Breast epithelium (tissue), 4 donors: ENCODE data around the gene BLZF1. TPM values are rescaled to one million over a fixed set of nuclear protein-coding genes. Genes with fewer than 3 reads are reported as not detected.

ENCODE experiments used
- DNase-seq, 2 donors: peaks; one replicate each; pipeline ENCODE4 v3.0.0-alpha.2; 2019; ENCODE audit warnings: low spot score in 2 of 2
- H3K27ac ChIP-seq, 2 donors: fragments of 200-600 bp; sonication (generic) in 1 of 2; one replicate each; pipeline ENCODE4 v1.5.1; 2016 to 2019; ENCODE audit warnings: mild to moderate bottlenecking in 1 of 2
- H3K27me3 ChIP-seq, 2 donors: fragments of 200-600 bp; sonication (generic) in 1 of 2; one replicate each; pipeline versions ENCODE4 v1.5.1 to v1.6.0; 2017 to 2019; ENCODE audit warnings: control low read depth in 1 of 2, mild to moderate bottlenecking in 1 of 2
- H3K36me3 ChIP-seq: fragments of 200-600 bp; one replicate; pipeline ENCODE4 v1.5.1; 2019
- H3K4me1 ChIP-seq, 2 donors: fragments of 200-600 bp; sonication (generic); one replicate each; pipeline ENCODE4 v1.5.1; 2016 to 2019; ENCODE audit warnings: control low read depth in 1 of 2
- H3K4me3 ChIP-seq, 3 donors: fragments of 200-600 bp; sonication (generic); 1 replicate in 2 of 3; 2 replicates in 1 of 3; pipeline ENCODE4 v1.5.1; 2016 to 2019; ENCODE audit warnings: mild to moderate bottlenecking in 3 of 3, moderate library complexity in 2 of 3
- H3K9me3 ChIP-seq, 2 donors: fragments of 200-600 bp; sonication (generic) in 1 of 2; one replicate each; pipeline ENCODE4 v1.5.1; 2016 to 2019; ENCODE audit warnings: control low read depth in 1 of 2
- POLR2A ChIP-seq: fragments of 450-650 bp; IDR thresholded peaks from one replicate; pipeline ENCODE4 v1.6.1; 2016; ENCODE audit warnings: antibody characterized with exemption, mild to moderate bottlenecking, moderate library complexity
- POLR2AphosphoS5 ChIP-seq, 3 donors: sonication (generic); formaldehyde crosslinking; IDR thresholded peaks; one replicate each; pipeline ENCODE4 v1.6.1; 2017; ENCODE audit warnings: antibody characterized with exemption in 3 of 3
- intact Hi-C: fragments of 100-400 bp; cut with DNase I; formaldehyde crosslinking; loops from one replicate; pipeline ENCODE4 v1.15.1; 2023; ENCODE audit warnings: low total_unique reads
- total RNA-seq, 3 donors: library from RNA; depleted of rRNA; stranded (reverse); fragments of >200 nt; gene quantifications; one replicate each; pipeline ENCODE4 v1.1.0, GENCODE V29; 2016
- TF ChIP-seq, protein P1 (sequence below), 3 donors: fragments of 450-650 bp; IDR thresholded peaks; one replicate each; pipeline ENCODE4 v1.5.1; 2016 to 2017; ENCODE audit warnings: antibody characterized with exemption in 3 of 3, mild to moderate bottlenecking in 3 of 3, moderate library complexity in 3 of 3

Gene BLZF1
- total RNA-seq, 3 donors from 2014 or later = 22.0 to 34.8 (median 27.7) TPM

DNA sequence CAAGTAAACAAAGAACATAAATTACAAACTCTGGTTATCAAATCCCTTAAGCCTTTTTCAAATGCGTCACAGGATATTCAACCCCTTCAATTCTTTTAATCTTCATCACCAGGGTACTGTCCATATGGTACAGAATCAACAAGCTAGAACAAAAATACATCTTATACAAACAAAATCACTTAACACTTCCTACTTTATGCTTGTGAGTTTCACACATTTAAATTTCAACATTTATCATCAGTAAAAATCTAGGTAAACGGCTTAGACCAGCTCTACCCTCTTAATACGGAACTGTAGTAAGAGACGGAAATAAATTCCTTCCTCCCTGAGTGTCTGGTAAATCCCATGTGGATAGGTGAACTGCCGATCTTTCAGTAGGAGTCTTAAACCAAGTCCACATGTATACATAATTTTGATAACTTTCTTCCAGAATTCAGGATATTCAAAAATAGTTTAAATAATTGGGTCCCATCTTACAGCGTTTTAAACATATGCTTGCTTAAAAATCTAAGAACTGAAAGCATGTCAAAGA is 58.2 kb downstream of the BLZF1 start:
- no peak for DNase-seq
- peak overlapping the region in 1 of 3 donors; percentile 45 for H3K4me3 ChIP-seq
- intact Hi-C loops = no loop called here
- TF ChIP-seq, protein P1, sequence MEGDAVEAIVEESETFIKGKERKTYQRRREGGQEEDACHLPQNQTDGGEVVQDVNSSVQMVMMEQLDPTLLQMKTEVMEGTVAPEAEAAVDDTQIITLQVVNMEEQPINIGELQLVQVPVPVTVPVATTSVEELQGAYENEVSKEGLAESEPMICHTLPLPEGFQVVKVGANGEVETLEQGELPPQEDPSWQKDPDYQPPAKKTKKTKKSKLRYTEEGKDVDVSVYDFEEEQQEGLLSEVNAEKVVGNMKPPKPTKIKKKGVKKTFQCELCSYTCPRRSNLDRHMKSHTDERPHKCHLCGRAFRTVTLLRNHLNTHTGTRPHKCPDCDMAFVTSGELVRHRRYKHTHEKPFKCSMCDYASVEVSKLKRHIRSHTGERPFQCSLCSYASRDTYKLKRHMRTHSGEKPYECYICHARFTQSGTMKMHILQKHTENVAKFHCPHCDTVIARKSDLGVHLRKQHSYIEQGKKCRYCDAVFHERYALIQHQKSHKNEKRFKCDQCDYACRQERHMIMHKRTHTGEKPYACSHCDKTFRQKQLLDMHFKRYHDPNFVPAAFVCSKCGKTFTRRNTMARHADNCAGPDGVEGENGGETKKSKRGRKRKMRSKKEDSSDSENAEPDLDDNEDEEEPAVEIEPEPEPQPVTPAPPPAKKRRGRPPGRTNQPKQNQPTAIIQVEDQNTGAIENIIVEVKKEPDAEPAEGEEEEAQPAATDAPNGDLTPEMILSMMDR (IDR thresholded peaks at IDR 0.05) = no peak
- TF ChIP-seq POLR2A (no peak), POLR2AphosphoS5 (IDR thresholded peaks at IDR 0.05) (no peak)
- H3K4me1 ChIP-seq = no peaks in the 10 kb centered on the region
- peaks cover 0 to 5% of the 10 kb centered on the region in 2 donors for H3K27me3 ChIP-seq
- no peaks in the 10 kb centered on the region for H3K9me3 ChIP-seq
- H3K27ac ChIP-seq = no peak overlapping the region
- H3K36me3 ChIP-seq = no peaks in the 10 kb centered on the region

DNA sequence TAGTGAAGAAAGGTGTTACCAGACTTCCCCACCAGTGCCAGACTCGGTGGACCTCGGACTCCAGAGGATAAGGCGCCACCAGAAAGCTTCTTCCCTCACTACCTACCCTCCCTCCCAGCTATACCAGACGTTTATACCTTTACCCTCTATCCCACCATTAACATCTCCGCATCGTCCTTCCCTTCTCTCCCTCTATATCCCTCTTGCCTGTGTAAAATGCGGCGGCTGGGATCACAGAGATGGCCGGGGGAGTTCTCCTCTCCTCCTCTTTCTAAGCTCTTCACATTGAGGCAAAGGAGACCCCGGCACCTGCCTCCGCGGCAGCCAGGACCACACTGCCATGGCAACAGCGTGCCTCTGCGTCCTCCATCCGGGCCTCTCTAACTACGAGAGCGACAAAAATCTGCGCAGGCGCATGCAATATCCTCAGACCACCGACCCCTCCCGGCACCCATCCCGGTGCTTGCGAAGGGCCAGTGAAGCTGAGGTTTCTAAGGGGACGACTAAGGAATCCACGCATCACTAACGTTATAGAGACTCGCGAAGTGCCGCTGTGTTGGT is 59.2 kb downstream of the BLZF1 start, which contains the start of gene CCDC181:
Gene CCDC181, minus strand, starts transcription at position 394 of the 561 bp plus-strand sequence. CDS start 2,547 bp downstream, outside the sequence.
- Histone ChIP-seq H3K4me1 (no peaks in the 10 kb centered on the region), H3K27ac (no peak within 1 kb of the TSS), H3K27me3 (peaks cover 0 to 5% of the 10 kb centered on the region in 2 donors), H3K4me3 (peak within 1 kb of the TSS; percentile 17 to 61 (median 45)), H3K9me3 (peaks cover 0 to under 1% of the 10 kb centered on the region in 2 donors), H3K36me3 (no peaks in the 10 kb centered on the region)
- DNase-seq = no peak
- TF ChIP-seq POLR2AphosphoS5 (IDR thresholded peaks at IDR 0.05) = no peak
- TF ChIP-seq, protein P1 (IDR thresholded peaks at IDR 0.05) = no peak
- TF ChIP-seq POLR2A = no peak
- intact Hi-C loops = no loop called here

Other genes starting within 250 kb of the BLZF1 start
- 10 to 100 TPM; 13.0 to 22.8 (median 16.7) TPM for gene NME7, start 398 bp upstream of the BLZF1 start, total RNA-seq
- gene CCDC181, start 59.3 kb downstream of the BLZF1 start, total RNA-seq = under 1 TPM in 2 of 3 donors, not detected in 1; 0.66 to 0.73 TPM
- gene SLC19A2, start 117.7 kb downstream of the BLZF1 start, total RNA-seq = 10 to 100 TPM; 34.7 to 71.8 (median 64.2) TPM
- 1 to 10 TPM in 2 of 3 donors, under 1 TPM in 1; 0.44 to 7.4 (median 1.3) TPM for gene F5, start 218.3 kb downstream of the BLZF1 start, total RNA-seq